ENCODE measurements around the gene TSHZ2. TPM values are rescaled to one million over a fixed set of nuclear protein-coding genes. Genes with fewer than 3 reads are reported as not detected.

TSHZ2 gene
- total RNA-seq, 1 donor from 2014 or later, result 19.8 TPM

- intact Hi-C loops (cut with micrococcal nuclease), result no loop called here
- H3K4me3 Mint-ChIP-seq (ENCODE audit: low read depth), result no peak overlapping the region
- H3K27ac Mint-ChIP-seq, result no peak overlapping the region
- DNase-seq (ENCODE audit: low spot score), result no peak
- H3K9me3 Mint-ChIP-seq, result no peaks in the 10 kb centered on the region
- peaks cover 3% of the 10 kb centered on the region for H3K4me1 Mint-ChIP-seq (ENCODE audit: low read depth)
- H3K36me3 Mint-ChIP-seq (ENCODE audit: low read depth), result no peaks in the 10 kb centered on the region
- H3K27me3 Mint-ChIP-seq (ENCODE audit: low read depth), result no peaks in the 10 kb centered on the region
Measured at GRCh38 chr20:53332022-53332837, 360.1 kb downstream of the TSHZ2 start.

DNA sequence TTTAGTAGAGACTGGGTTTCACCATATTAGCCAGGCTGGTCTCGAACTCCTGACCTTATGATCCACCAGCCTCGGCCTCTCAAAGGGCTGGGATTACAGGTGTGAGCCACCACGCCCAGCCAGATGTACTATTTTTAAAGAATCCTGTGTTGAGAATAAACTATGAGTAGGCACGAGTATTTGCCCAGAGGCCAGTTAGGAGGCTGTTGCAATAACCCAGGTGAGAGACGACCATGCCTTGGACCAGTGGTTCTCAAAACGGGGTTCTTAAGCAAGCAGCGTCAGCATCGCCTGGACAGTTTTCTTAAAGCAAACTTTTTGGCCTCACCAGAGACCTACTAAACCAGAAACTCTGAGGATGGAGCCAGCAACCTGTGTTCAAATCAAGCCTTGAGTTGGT, 362.7 kb downstream of the TSHZ2 start:
- Mint-ChIP-seq H3K27ac (no peak overlapping the region), H3K4me3 (ENCODE audit: low read depth) (no peak overlapping the region), H3K27me3 (ENCODE audit: low read depth) (no peaks in the 10 kb centered on the region), H3K4me1 (ENCODE audit: low read depth) (peaks cover 3% of the 10 kb centered on the region), H3K9me3 (no peaks in the 10 kb centered on the region), H3K36me3 (ENCODE audit: low read depth) (no peaks in the 10 kb centered on the region)
- no peak for DNase-seq (ENCODE audit: low spot score)
- intact Hi-C loops (cut with micrococcal nuclease), result no loop called here

DNA sequence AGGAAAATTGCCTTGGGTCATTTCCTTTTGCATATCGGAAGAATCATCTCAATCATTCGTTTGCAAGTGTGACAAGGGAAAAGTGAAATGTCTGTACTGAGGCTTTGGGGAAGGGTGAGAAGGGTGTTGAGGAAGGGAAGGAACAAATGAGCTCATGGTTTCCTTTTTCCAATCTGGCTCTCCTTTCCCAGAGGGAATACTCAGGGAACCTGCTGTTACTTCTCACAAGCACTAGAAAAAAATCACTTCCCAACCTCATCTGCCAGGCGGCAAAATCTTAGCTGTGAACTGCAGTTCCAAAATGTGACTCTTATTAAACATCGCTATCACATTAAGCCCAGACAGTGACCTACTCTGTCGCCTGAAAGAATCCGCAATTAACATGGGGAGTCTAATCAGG, 363.4 kb downstream of the TSHZ2 start:
- H3K9me3 Mint-ChIP-seq, result no peaks in the 10 kb centered on the region
- no peak overlapping the region for H3K27ac Mint-ChIP-seq
- H3K27me3 Mint-ChIP-seq (ENCODE audit: low read depth), result no peaks in the 10 kb centered on the region
- intact Hi-C loops (cut with micrococcal nuclease), result no loop called here
- no peaks in the 10 kb centered on the region for H3K36me3 Mint-ChIP-seq (ENCODE audit: low read depth)
- H3K4me3 Mint-ChIP-seq (ENCODE audit: low read depth), result no peak overlapping the region
- no peak for DNase-seq (ENCODE audit: low spot score)
- peaks cover 3% of the 10 kb centered on the region for H3K4me1 Mint-ChIP-seq (ENCODE audit: low read depth)

DNA sequence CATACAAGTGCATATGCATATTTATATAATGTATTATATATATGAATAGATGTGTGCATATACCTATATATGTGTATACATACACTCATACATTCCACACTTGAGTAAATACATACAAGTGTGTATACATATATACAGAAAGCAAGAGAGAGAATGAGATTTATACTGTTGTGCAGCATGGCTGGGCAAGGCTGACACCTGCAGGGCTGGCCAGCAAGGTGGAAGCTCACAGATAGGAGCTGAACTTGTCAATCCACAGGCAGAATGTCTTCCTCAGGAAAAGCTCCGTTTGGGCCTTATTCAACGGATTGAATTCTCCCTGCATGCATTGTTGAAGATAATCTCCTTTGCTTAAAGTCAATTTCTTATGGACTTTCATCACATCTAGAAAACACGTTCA, 364.7 kb downstream of the TSHZ2 start:
- intact Hi-C loops (cut with micrococcal nuclease), result no loop called here
- Mint-ChIP-seq H3K9me3 (no peaks in the 10 kb centered on the region), H3K27ac (no peak overlapping the region), H3K4me3 (ENCODE audit: low read depth) (no peak overlapping the region), H3K36me3 (ENCODE audit: low read depth) (no peaks in the 10 kb centered on the region), H3K27me3 (ENCODE audit: low read depth) (no peaks in the 10 kb centered on the region), H3K4me1 (ENCODE audit: low read depth) (peaks cover 3% of the 10 kb centered on the region)
- DNase-seq (ENCODE audit: low spot score), result no peak

- H3K27me3 Mint-ChIP-seq (ENCODE audit: low read depth), result no peaks in the 10 kb centered on the region
- intact Hi-C loops (cut with micrococcal nuclease), result no loop called here
- DNase-seq (ENCODE audit: low spot score), result no peak
- peaks cover 3% of the 10 kb centered on the region for H3K4me1 Mint-ChIP-seq (ENCODE audit: low read depth)
- H3K9me3 Mint-ChIP-seq, result no peaks in the 10 kb centered on the region
- no peaks in the 10 kb centered on the region for H3K36me3 Mint-ChIP-seq (ENCODE audit: low read depth)
- no peak overlapping the region for H3K4me3 Mint-ChIP-seq (ENCODE audit: low read depth)
- H3K27ac Mint-ChIP-seq, result no peak overlapping the region
Measured at GRCh38 chr20:53337390-53338101, 365.4 kb downstream of the TSHZ2 start.

DNA sequence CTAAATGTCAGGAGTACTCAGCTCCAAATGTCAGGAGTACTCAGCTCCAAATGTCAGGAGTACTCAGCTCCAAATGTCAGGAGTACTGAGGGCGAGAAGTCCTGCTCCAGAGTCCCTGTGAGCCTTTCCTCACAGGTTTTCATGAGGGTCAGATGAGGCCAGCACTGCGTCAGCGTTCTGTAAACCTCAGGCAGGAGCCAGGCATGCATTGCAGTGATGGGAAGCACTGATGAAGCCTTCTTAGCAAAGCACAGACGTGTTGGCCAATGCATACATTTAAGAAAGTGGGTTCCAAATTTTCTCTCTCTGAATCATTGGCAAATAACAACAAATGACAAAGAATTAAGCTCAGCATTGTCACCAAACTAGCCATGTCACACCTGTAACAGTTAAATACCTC, 366.6 kb downstream of the TSHZ2 start:
- Mint-ChIP-seq H3K9me3 (no peaks in the 10 kb centered on the region), H3K4me3 (ENCODE audit: low read depth) (no peak overlapping the region), H3K4me1 (ENCODE audit: low read depth) (peaks cover 3% of the 10 kb centered on the region), H3K36me3 (ENCODE audit: low read depth) (no peaks in the 10 kb centered on the region), H3K27me3 (ENCODE audit: low read depth) (no peaks in the 10 kb centered on the region), H3K27ac (no peak overlapping the region)
- no peak for DNase-seq (ENCODE audit: low spot score)
- intact Hi-C loops (cut with micrococcal nuclease), result no loop called here

DNA sequence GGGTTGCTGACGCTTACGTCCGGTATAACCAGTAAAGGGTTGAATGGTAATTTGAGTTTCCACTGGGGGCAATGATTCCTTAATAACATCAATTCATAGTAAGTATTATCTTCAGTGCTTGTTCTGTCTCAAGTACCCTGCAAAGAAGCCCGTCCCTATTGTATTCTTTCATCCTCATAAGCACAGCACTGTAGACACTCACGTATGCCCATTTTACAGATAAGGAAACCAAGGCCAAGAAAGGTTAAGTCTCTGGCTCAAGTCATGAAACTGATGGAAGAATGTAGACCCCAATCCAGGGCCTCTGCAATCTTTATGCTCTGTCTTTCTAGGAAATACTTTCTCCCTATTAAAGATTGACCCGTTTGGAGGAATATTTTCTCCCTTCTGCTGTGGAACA, 370.3 kb downstream of the TSHZ2 start:
- no peak overlapping the region for H3K4me3 Mint-ChIP-seq (ENCODE audit: low read depth)
- no peaks in the 10 kb centered on the region for H3K27me3 Mint-ChIP-seq (ENCODE audit: low read depth)
- H3K36me3 Mint-ChIP-seq (ENCODE audit: low read depth), result no peaks in the 10 kb centered on the region
- no peaks in the 10 kb centered on the region for H3K9me3 Mint-ChIP-seq
- intact Hi-C loops (cut with micrococcal nuclease), result no loop called here
- H3K27ac Mint-ChIP-seq, result no peak overlapping the region
- no peak for DNase-seq (ENCODE audit: low spot score)
- H3K4me1 Mint-ChIP-seq (ENCODE audit: low read depth), result peaks cover 1% of the 10 kb centered on the region

GRCh38 chr20:53343448-53343847, 371.3 kb downstream of the TSHZ2 start:
- no peak overlapping the region for H3K27ac Mint-ChIP-seq
- H3K27me3 Mint-ChIP-seq (ENCODE audit: low read depth), result no peaks in the 10 kb centered on the region
- H3K4me1 Mint-ChIP-seq (ENCODE audit: low read depth), result peaks cover 1% of the 10 kb centered on the region
- H3K36me3 Mint-ChIP-seq (ENCODE audit: low read depth), result no peaks in the 10 kb centered on the region
- DNase-seq (ENCODE audit: low spot score), result no peak
- intact Hi-C loops (cut with micrococcal nuclease), result no loop called here
- no peaks in the 10 kb centered on the region for H3K9me3 Mint-ChIP-seq
- no peak overlapping the region for H3K4me3 Mint-ChIP-seq (ENCODE audit: low read depth)

- no peak overlapping the region for H3K4me3 Mint-ChIP-seq (ENCODE audit: low read depth)
- H3K4me1 Mint-ChIP-seq (ENCODE audit: low read depth), result peaks cover 1% of the 10 kb centered on the region
- no peak for DNase-seq (ENCODE audit: low spot score)
- no peak overlapping the region for H3K27ac Mint-ChIP-seq
- H3K27me3 Mint-ChIP-seq (ENCODE audit: low read depth), result no peaks in the 10 kb centered on the region
- no peaks in the 10 kb centered on the region for H3K9me3 Mint-ChIP-seq
- H3K36me3 Mint-ChIP-seq (ENCODE audit: low read depth), result no peaks in the 10 kb centered on the region
- intact Hi-C loops (cut with micrococcal nuclease), result no loop called here
Measured at GRCh38 chr20:53344891-53345290, 372.7 kb downstream of the TSHZ2 start.

DNA sequence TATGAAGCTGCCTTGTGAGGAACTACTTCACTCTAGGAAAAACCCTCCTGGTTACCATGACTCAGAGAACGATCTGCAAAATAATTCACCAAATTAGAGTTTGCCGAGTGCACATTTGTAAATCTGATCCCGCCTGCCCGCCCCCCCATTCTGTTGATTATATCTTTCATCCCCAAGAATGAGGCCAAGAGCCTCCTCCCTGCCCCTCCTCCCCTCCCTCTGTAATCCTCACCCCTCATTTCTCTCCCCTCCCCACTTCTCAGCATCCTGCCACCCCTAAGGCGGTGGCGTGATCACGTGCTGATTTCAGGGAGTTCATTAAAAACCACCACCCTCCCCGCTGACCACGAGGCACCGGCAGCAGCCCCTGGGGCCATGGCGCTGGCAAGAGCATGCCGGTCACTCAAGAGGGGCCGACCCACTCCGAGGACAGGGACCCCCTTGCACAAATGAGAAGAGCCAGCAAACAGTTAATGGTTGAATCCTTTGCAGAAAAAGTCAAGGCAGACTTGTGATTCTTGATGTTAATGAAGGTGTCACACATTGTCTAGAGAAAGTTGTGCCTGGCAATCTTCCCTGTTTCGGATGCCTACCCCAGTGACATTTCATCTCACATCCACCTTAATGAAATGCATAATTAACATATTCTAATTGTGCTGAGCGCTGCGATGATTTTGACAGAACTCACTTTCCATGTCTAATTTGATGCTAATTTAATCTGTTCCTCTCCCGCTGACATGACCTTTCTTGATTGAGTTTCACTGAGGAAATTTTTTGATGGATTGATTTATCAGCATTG, 373.6 kb downstream of the TSHZ2 start:
- no peak for DNase-seq (ENCODE audit: low spot score)
- Mint-ChIP-seq H3K36me3 (ENCODE audit: low read depth) (peaks cover 3% of the 10 kb centered on the region), H3K27ac (no peak overlapping the region), H3K4me1 (ENCODE audit: low read depth) (peaks cover 1% of the 10 kb centered on the region), H3K9me3 (no peaks in the 10 kb centered on the region), H3K27me3 (ENCODE audit: low read depth) (no peaks in the 10 kb centered on the region), H3K4me3 (ENCODE audit: low read depth) (no peak overlapping the region)
- intact Hi-C loops (cut with micrococcal nuclease), result no loop called here

DNA sequence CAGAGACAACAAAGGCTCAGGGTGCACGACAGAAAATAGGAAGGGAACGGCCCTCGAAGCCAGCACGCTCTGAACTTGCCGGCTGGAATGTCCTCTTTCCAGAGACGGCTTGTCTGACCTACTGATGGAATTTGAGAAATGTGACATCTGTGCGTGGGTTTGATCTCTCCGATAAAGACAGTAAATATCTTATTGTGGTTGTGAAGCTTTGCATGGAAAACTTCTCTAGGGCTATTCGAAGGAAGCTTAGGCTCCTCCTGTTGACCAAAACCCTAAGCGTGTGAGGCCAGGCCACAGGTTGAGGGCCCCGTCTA, 374.1 kb downstream of the TSHZ2 start:
- DNase-seq (ENCODE audit: low spot score), result no peak
- H3K27me3 Mint-ChIP-seq (ENCODE audit: low read depth), result no peaks in the 10 kb centered on the region
- intact Hi-C loops (cut with micrococcal nuclease), result no loop called here

GRCh38 chr20:53349730-53350129, 377.6 kb downstream of the TSHZ2 start:
- Mint-ChIP-seq H3K4me1 (ENCODE audit: low read depth) (peaks cover 4% of the 10 kb centered on the region), H3K36me3 (ENCODE audit: low read depth) (peaks cover 3% of the 10 kb centered on the region), H3K27ac (no peak overlapping the region), H3K4me3 (ENCODE audit: low read depth) (no peak overlapping the region), H3K9me3 (no peaks in the 10 kb centered on the region), H3K27me3 (ENCODE audit: low read depth) (no peaks in the 10 kb centered on the region)
- intact Hi-C loops (cut with micrococcal nuclease), result no loop called here
- DNase-seq (ENCODE audit: low spot score), result no peak

More for the DNA sequence above, 374.1 kb downstream of the TSHZ2 start:
- peaks cover 1% of the 10 kb centered on the region for H3K4me1 Mint-ChIP-seq (ENCODE audit: low read depth)
- H3K4me3 Mint-ChIP-seq (ENCODE audit: low read depth), result no peak overlapping the region
- H3K36me3 Mint-ChIP-seq (ENCODE audit: low read depth), result peaks cover 3% of the 10 kb centered on the region
- no peaks in the 10 kb centered on the region for H3K9me3 Mint-ChIP-seq
- no peak overlapping the region for H3K27ac Mint-ChIP-seq

All from activated T-helper 2 cell treated with anti-CD3 and anti-CD28 coated beads, Interferon-gamma antibody, Interleukin-2, Interleukin-4, amounts not matched to agents 10 μg/mL and 5 μg/mL and 100 μg/mL, durations not matched to agents 14 hours and 24 hours and 36 hours (primary cell).